RWPE2 (cell line): ENCODE measurements around the gene ARL2BP.
A peak's percentile ranks its signal among the peaks of the same experiment; 100 is the strongest.

Source experiments
- ATAC-seq: fragments of 200-7000 bp; cut with Tn5 transposase; 3 replicates; pipeline ENCODE4 v1.9.1; 2021; ENCODE audit warnings: low read depth
- DNase-seq: peaks from one replicate; pipeline ENCODE4 v3.0.0-alpha.2; 2020; ENCODE audit warnings: low spot score
- H3K27ac ChIP-seq: fragments of 450-650 bp; 2 replicates; pipeline ENCODE4 v1.5.1; 2017; ENCODE audit warnings: mild to moderate bottlenecking; ENCODE audit not compliant: poor library complexity, severe bottlenecking
- H3K27me3 ChIP-seq: fragments of 250-450 bp; sonication (Bioruptor Pico); 2 replicates; pipeline ENCODE4 v1.5.1; 2021; ENCODE audit warnings: mild to moderate bottlenecking, moderate library complexity; ENCODE audit not compliant: insufficient read depth, poor library complexity, severe bottlenecking
- H3K36me3 ChIP-seq: fragments of 250-450 bp; sonication (Bioruptor Pico); 2 replicates; pipeline ENCODE4 v1.5.1; 2020; ENCODE audit warnings: low read depth, mild to moderate bottlenecking, moderate library complexity
- H3K4me1 ChIP-seq: fragments of 250-450 bp; sonication (Bioruptor Pico); 2 replicates; pipeline ENCODE4 v1.5.1; 2021; ENCODE audit warnings: mild to moderate bottlenecking, moderate library complexity; ENCODE audit not compliant: insufficient read depth, poor library complexity, severe bottlenecking
- H3K4me3 ChIP-seq: fragments of 250-450 bp; sonication (Bioruptor Pico); 2 replicates; pipeline ENCODE4 v1.5.1; 2021; ENCODE audit warnings: mild to moderate bottlenecking, moderate library complexity; ENCODE audit not compliant: severe bottlenecking
- H3K9me3 ChIP-seq: fragments of 250-450 bp; sonication (Bioruptor Pico); 2 replicates; pipeline ENCODE4 v1.5.1; 2021; ENCODE audit warnings: mild to moderate bottlenecking, moderate library complexity; ENCODE audit not compliant: severe bottlenecking
- CTCF ChIP-seq: fragments of 450-650 bp; IDR thresholded peaks from one replicate; pipeline ENCODE4 v1.5.1; 2017; ENCODE audit warnings: mild to moderate bottlenecking, moderate library complexity; ENCODE audit not compliant: poor library complexity, severe bottlenecking

Gene ARL2BP

GRCh38 chr16:57238682-57239081, 6.4 kb upstream of the ARL2BP start:
- ATAC-seq: no peak
- Histone ChIP-seq H3K4me3 (no peak overlapping the region), H3K27ac (no peak overlapping the region), H3K4me1 (no peaks in the 10 kb centered on the region), H3K27me3 (no peaks in the 10 kb centered on the region), H3K9me3 (no peaks in the 10 kb centered on the region), H3K36me3 (peaks cover 62% of the 10 kb centered on the region)
- TF ChIP-seq CTCF: no peak
- no peak for DNase-seq

- ATAC-seq: no peak
- H3K27ac ChIP-seq: no peak overlapping the region
- H3K9me3 ChIP-seq: no peaks in the 10 kb centered on the region
Measured at GRCh38 chr16:57239107-57239506, 6.0 kb upstream of the ARL2BP start.

GRCh38 chr16:57240851-57241250, 4.2 kb upstream of the ARL2BP start:
- TF ChIP-seq CTCF: no peak
- Histone ChIP-seq H3K36me3 (peaks cover 40% of the 10 kb centered on the region), H3K27ac (no peak overlapping the region), H3K4me1 (peaks cover 4% of the 10 kb centered on the region), H3K27me3 (no peaks in the 10 kb centered on the region), H3K4me3 (no peak overlapping the region), H3K9me3 (no peaks in the 10 kb centered on the region)
- DNase-seq (no peak), ATAC-seq (no peak)

More at GRCh38 chr16:57239107-57239506, 6.0 kb upstream of the ARL2BP start:
- no peak for DNase-seq
- Histone ChIP-seq H3K4me3 (no peak overlapping the region), H3K27me3 (no peaks in the 10 kb centered on the region), H3K36me3 (peaks cover 58% of the 10 kb centered on the region), H3K4me1 (peaks cover under 1% of the 10 kb centered on the region)
- TF ChIP-seq CTCF: no peak

GRCh38 chr16:57242650-57243049, 2.4 kb upstream of the ARL2BP start:
- no peak for ATAC-seq
- H3K4me1 ChIP-seq: peaks cover 9% of the 10 kb centered on the region
- DNase-seq: no peak
- H3K27ac ChIP-seq: no peak overlapping the region
- peaks cover 39% of the 10 kb centered on the region for H3K36me3 ChIP-seq
- TF ChIP-seq CTCF: no peak
- H3K27me3 ChIP-seq: no peaks in the 10 kb centered on the region
- H3K9me3 ChIP-seq: no peaks in the 10 kb centered on the region
- no peak overlapping the region for H3K4me3 ChIP-seq

- Histone ChIP-seq H3K27ac (peak overlapping the region; percentile 48), H3K4me3 (peak overlapping the region; percentile 69), H3K36me3 (peaks cover 37% of the 10 kb centered on the region), H3K27me3 (no peaks in the 10 kb centered on the region), H3K4me1 (peaks cover 9% of the 10 kb centered on the region), H3K9me3 (no peaks in the 10 kb centered on the region)
- DNase-seq (no peak), ATAC-seq (peak; percentile 55; the same call in 1 of the 3 replicates)
- TF ChIP-seq CTCF: no peak
Measured at GRCh38 chr16:57244463-57244766, 644 bp upstream of the ARL2BP start.
